Measurements from ENCODE around the gene FOXL3.
"Not testable (repeated sequence)": the region's sequence is repeated elsewhere in the genome, so short reads cannot be mapped to it uniquely, and the experiment has no call there.

FOXL3 gene

GRCh38 chr7:255721-256361 is 34.1 kb upstream of the FOXL3 start:
- no peak for DNase-seq

- no peak for DNase-seq
Measured at GRCh38 chr7:256461-256940, 33.5 kb upstream of the FOXL3 start.

GRCh38 chr7:256981-257646 is 32.9 kb upstream of the FOXL3 start:
- DNase-seq = no peak

GRCh38 chr7:257647-257992 is 32.4 kb upstream of the FOXL3 start:
- no peak for DNase-seq

GRCh38 chr7:258476-259190 is 31.3 kb upstream of the FOXL3 start:
- DNase-seq = no peak

- no peak for DNase-seq
Measured at GRCh38 chr7:259191-259505, 30.8 kb upstream of the FOXL3 start.

GRCh38 chr7:259751-260405 is 30.1 kb upstream of the FOXL3 start:
- DNase-seq = no peak

GRCh38 chr7:260441-261281 is 29.3 kb upstream of the FOXL3 start:
- DNase-seq = no peak

- DNase-seq = no peak
Measured at GRCh38 chr7:261341-262250, 28.4 kb upstream of the FOXL3 start.

GRCh38 chr7:262251-262572 is 27.8 kb upstream of the FOXL3 start:
- no peak for DNase-seq

- not testable (repeated sequence) for DNase-seq
Measured at GRCh38 chr7:262631-263311, 27.2 kb upstream of the FOXL3 start.

GRCh38 chr7:263483-264351 is 26.3 kb upstream of the FOXL3 start:
- not testable (repeated sequence) for DNase-seq

- no peak for DNase-seq
Measured at GRCh38 chr7:264541-265191, 25.3 kb upstream of the FOXL3 start.

GRCh38 chr7:265192-265997 is 24.6 kb upstream of the FOXL3 start:
- DNase-seq = no peak

- no peak for DNase-seq
Measured at GRCh38 chr7:265998-266850, 23.7 kb upstream of the FOXL3 start.

GRCh38 chr7:266851-267840 is 22.8 kb upstream of the FOXL3 start:
- no peak for DNase-seq

- DNase-seq = no peak
Measured at GRCh38 chr7:268991-269390, 21.0 kb upstream of the FOXL3 start.

All from NCI-H226 (cell line).